Epithelial cell of proximal tubule (primary cell): ENCODE data around the gene MAGEF1. TPM values are rescaled to one million over a fixed set of nuclear protein-coding genes. Genes with fewer than 3 reads are reported as not detected.

Experiments used
- DNase-seq: peaks from one replicate; pipeline ENCODE4 v3.0.0-alpha.2; 2011; ENCODE audit warnings: low read depth
- H3K4me3 ChIP-seq: 2 replicates; pipeline ENCODE4 v1.5.1; 2011; ENCODE audit warnings: low read depth, mild to moderate bottlenecking, low read length
- total RNA-seq: library from RNA; depleted of rRNA; stranded (reverse); fragments of >200 nt; gene quantifications from 2 replicates; pipeline ENCODE4 v1.2.3, GENCODE V29; 2015
- TF ChIP-seq, protein P1 (sequence below): conservative IDR thresholded peaks from 2 replicates; pipeline ENCODE4 v1.5.1; 2012; ENCODE audit warnings: low read depth, mild to moderate bottlenecking, low read length

The MAGEF1 gene
- total RNA-seq, 1 donor from 2014 or later = 27.5 TPM

DNA sequence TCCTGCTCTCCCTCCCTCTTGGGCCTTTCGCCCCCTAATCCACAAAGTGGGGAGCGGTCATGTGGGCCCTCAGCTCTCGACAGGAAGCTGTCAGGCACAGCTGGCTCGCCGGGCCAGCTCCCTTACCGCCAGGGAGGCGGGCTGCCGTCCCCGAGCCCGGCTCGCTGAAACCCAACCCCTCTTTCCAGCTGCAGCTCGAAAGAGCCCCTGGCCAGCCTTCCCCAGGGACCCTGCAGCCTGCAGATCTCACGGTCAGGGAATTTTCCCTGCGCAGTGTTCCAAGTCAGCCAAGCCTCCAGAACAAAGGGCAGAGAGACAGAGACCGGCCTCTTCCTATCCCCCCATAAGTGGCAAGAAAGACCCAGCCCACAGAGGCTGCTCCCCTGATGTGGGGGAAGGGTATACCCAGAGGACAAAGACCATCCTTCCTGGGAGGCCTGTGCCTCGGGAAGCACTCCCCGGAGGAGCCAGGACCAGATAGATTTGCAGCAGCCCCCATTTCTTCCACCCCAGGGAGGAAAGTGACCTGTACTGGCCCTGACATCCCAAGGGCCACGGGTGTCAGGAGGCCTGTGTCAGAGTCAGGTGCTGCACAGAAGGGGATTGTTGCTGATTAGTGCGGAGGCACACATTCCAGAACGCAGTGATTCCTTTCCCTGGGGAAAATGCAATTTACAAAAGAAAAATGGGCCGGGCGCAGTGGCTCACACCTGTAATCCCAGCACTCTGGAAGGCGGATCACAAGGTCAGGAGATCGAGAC is 32.6 kb downstream of the MAGEF1 start:
- TF ChIP-seq, protein P1, sequence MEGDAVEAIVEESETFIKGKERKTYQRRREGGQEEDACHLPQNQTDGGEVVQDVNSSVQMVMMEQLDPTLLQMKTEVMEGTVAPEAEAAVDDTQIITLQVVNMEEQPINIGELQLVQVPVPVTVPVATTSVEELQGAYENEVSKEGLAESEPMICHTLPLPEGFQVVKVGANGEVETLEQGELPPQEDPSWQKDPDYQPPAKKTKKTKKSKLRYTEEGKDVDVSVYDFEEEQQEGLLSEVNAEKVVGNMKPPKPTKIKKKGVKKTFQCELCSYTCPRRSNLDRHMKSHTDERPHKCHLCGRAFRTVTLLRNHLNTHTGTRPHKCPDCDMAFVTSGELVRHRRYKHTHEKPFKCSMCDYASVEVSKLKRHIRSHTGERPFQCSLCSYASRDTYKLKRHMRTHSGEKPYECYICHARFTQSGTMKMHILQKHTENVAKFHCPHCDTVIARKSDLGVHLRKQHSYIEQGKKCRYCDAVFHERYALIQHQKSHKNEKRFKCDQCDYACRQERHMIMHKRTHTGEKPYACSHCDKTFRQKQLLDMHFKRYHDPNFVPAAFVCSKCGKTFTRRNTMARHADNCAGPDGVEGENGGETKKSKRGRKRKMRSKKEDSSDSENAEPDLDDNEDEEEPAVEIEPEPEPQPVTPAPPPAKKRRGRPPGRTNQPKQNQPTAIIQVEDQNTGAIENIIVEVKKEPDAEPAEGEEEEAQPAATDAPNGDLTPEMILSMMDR = no peak

DNA sequence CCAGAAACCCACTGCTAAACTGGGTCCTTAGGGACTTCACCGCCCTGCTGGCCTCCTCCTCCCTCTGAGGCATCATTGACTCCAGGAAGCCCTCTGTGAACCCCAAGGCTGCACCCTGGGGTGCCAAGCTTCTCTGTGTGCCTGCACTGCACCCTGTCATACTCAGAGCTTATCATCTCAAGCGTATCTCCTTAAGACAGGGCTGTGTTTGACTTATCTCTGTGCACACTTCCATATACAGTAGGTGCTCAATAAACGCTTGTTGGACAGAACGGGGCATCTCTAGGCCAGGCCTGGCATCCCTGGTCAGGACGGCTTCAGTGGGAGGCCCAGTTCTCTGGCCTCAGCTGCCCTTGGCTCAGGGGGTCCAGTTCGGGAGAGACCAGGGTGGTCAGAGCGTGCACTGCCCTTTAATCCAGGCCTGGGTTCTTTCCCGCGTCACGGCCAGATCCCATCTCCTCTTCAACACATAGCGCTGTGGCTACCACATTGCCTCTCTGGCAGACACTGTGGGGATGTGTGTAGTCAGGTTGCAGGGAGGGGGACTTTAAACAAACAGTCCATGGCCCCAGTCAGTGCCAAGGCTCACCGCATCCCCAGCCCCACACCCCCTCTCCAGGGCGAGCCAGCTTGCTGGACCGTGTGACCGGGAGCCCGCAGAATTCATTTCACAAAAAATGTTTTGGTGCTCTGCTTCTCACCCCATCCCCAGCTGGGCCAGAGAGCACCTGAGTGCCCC is 33.4 kb downstream of the MAGEF1 start:
- TF ChIP-seq, protein P1 = no peak
- DNase-seq = no peak
- no peak overlapping the region for H3K4me3 ChIP-seq

More for the DNA sequence above, 32.6 kb downstream of the MAGEF1 start:
- no peak overlapping the region for H3K4me3 ChIP-seq
- no peak for DNase-seq

DNA sequence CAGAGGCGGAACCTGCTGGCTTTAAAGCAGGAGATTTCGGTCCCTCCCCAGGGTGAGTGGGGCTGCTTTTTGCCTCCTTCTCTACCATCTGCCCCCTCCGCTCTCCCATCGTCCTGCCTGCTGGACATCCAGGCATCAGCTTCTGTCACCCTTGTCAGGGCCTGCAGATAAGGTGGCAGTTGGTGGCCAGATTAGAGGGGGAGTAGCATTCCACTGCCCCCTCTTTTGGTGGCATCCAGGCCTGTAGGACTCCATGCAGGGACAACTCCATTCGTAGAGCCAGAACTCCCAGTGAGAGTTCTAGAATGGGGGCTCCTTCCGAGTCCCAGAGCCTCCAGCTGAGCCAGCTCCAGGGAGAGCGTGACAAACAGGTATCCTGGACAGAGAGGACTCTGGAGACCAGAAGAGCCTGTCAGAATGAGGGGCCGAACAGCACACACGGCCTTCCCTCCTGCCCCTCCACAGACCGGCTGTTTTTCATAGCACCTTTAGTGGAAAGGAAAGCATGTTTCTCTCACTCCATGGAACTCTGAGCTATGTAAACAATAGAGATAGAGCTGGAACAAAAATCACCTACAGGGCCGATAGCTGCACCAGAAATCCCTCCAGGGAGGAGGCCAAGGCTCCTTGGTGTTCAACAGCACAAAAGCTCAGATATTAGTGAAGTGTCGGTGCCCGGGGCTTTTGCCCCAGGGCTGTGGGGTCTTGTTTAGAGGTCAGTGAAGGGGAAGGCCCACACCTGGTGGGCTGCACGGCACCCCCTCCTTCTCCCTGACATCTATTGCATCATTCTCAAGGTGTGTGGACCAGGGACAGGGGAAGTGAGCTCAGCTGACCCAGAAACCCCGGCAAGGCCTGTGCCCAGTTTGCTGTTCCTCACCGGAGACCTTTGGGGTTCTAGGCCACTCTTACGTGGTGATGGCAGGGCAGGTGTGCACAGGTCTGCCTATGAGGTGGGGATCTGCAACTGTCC is 34.2 kb downstream of the MAGEF1 start:
- no peak for DNase-seq
- TF ChIP-seq, protein P1 = no peak
- H3K4me3 ChIP-seq = no peak overlapping the region

DNA sequence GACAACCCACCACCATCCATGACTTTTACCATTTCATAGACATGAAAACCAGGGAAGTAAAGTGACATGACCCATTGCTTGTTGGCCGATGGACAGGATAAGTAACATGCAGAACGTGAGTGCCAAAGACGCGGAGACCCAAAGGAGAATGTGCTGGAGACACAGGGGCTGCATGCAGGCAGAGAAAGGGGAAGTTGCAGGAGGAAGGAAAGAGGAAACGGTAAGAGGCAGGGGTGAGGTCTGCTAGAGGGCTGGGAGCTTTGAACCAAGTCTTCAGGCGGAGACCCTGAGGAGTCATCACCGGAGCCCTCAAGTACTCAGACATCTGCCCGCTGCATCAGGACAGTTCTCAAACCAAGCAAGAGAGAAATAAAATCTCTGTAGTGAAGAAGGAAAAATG is 34.9 kb downstream of the MAGEF1 start:
- TF ChIP-seq, protein P1 = no peak

DNA sequence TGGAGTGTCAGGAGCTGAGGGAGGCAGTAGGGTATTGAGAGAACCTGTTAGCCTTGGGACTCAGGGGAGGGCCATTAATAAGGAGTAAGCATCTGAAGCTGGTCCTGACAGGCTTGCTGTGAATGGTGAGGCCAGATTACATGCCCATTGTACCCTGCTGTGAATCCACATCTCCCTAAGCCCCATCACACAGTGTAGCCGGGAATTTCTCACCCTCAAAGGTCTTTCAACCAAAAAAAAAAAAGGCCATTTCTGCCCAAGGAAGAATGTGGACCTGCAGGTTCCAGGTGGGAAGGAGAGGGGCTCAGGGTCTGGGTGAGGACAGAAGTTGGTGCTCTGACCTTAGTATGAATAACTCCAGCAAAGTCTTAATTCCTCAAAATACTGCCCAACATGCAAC is 37.2 kb downstream of the MAGEF1 start:
- DNase-seq = no peak
- TF ChIP-seq, protein P1 = no peak
- H3K4me3 ChIP-seq = no peak overlapping the region

More for the DNA sequence above, 34.9 kb downstream of the MAGEF1 start:
- no peak for DNase-seq
- no peak overlapping the region for H3K4me3 ChIP-seq

DNA sequence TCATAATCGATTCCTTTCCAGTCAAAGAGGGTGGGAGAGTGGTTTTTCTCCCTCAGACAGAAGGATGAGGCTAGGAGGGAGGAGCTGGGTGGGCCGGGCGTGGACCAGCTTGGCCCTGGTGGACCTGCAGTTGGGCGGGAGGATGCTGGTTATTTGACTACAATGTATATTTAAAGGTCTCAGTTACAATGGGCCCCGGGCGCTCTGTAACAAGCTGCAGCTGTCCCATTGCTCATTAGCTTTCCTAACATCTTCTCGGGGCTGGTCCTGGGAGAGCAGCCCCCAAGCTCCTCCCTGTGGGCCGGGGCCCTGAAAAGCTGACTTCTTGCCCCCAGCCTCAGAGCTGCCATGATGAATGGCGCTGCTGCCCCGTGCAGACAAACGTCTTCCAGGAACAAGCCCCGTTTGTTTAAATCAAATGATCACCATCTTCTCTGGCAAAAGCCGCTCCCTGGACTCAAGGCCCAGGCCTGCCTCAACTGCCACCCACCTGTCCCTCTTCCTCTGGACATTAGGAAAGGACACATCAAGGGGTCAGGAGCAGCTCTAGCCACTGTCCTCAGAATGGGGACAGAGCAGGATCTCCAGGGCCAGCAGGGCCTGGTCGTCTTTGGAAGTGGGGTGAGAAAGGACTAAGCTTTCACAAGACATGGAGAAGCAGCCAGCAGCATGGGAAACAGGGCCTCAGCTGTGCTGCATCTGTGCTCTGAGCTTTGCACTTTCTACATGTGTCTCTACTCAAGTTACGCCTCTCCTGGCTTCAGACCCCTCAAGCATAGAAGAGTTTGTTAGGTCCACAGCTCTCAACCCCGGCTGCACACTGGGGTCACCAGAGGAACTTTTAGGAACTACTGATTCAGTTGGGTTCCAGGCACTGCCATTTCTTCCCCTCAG is 38.6 kb downstream of the MAGEF1 start:
- TF ChIP-seq, protein P1 = no peak
- DNase-seq = no peak
- no peak overlapping the region for H3K4me3 ChIP-seq
